Adrenal gland (tissue), 5 donors: ENCODE data around the gene VASH1.

Experiments
- CTCF ChIP-seq, 6 experiments: fragments of 450-650 bp in 4 of 6; fragments of 200-600 bp in 2 of 6; sonication (generic) in 1 of 6; IDR thresholded peaks; 1 replicate in 5 of 6; 2 replicates in 1 of 6; pipeline versions ENCODE4 v1.5.1 to v1.8.0; 2016 to 2021; ENCODE audit warnings: antibody characterized with exemption in 6 of 6, mild to moderate bottlenecking in 2 of 6, moderate library complexity in 1 of 6
- POLR2A ChIP-seq, 2 donors: fragments of 450-650 bp; IDR thresholded peaks; one replicate each; pipeline ENCODE4 v1.6.1; 2017; ENCODE audit warnings: antibody characterized with exemption in 2 of 2, mild to moderate bottlenecking in 2 of 2, moderate library complexity in 1 of 2
- donor health status: DM: no; HTN: no; CAD: no.

DNA sequence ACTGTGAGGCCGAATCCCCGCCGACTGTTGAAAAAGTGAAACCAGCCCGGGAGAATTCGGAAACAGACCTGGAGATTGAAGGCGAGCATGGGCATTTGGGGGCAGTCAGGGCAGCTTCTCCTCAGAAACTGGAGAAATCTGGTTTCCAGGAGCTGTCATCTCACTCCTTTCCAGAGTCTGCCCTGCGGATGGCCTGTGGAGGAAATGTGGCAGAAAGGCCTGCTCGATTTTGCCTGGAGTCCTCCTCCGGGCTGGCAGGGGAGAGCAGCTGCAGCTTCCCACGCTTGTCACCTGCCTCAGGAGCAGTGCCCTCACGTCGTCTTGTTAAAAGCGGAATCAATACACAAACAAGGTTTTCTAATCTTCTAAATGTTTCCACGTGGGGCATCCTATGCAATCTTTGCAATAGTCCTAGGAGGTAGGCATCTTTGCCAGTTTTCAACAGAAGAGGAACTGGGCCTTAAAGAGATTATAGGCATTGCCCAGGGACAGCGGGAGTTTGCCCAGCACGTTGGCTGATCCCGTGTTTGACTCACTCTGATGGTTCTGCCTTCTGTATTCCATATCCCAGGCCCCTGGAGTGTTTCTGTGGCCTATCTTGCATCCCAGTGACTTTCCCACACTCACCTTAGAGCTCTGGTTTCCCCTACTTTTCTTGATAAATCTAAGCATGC lies 67.2 kb downstream of the VASH1 start:
- TF ChIP-seq CTCF (IDR thresholded peaks at IDR 0.05): no peak
- no peak for TF ChIP-seq POLR2A (IDR thresholded peaks at IDR 0.05)
